T1000 (cell line): ENCODE measurements around the gene MYH11.
A peak's percentile ranks its signal among the peaks of the same experiment; 100 is the strongest.
"Not testable (repeated sequence)": the region's sequence is repeated elsewhere in the genome, so short reads cannot be mapped to it uniquely, and the experiment has no call there.

Experiments
- DNase-seq: peaks from one replicate; lab custom pipeline; 2025; ENCODE audit warnings: mixed read lengths; lab: John Stamatoyannopoulos, UW

The MYH11 gene

GRCh38 chr16:15839204-15839603 is 17.6 kb downstream of the MYH11 start:
- DNase-seq, result not testable (repeated sequence)

GRCh38 chr16:15837761-15838160 is 19.1 kb downstream of the MYH11 start:
- no peak for DNase-seq

- no peak for DNase-seq
Measured at GRCh38 chr16:15836965-15837611, 19.7 kb downstream of the MYH11 start.

- DNase-seq, result no peak
Measured at GRCh38 chr16:15836074-15836473, 20.8 kb downstream of the MYH11 start.

- no peak for DNase-seq
Measured at GRCh38 chr16:15835136-15835878, 21.5 kb downstream of the MYH11 start.

GRCh38 chr16:15834502-15834901 is 22.3 kb downstream of the MYH11 start:
- DNase-seq, result no peak

- DNase-seq, result no peak
Measured at GRCh38 chr16:15833541-15833940, 23.3 kb downstream of the MYH11 start.

GRCh38 chr16:15832241-15832640 is 24.6 kb downstream of the MYH11 start:
- no peak for DNase-seq

- no peak for DNase-seq
Measured at GRCh38 chr16:15830832-15831451, 25.9 kb downstream of the MYH11 start.

- no peak for DNase-seq
Measured at GRCh38 chr16:15829460-15829859, 27.4 kb downstream of the MYH11 start.

- DNase-seq, result no peak
Measured at GRCh38 chr16:15827709-15828343, 29.0 kb downstream of the MYH11 start.

- DNase-seq, result no peak
Measured at GRCh38 chr16:15827299-15827698, 29.5 kb downstream of the MYH11 start.

GRCh38 chr16:15825750-15826305 is 31.0 kb downstream of the MYH11 start:
- no peak for DNase-seq

GRCh38 chr16:15822957-15823356 is 33.9 kb downstream of the MYH11 start:
- no peak for DNase-seq

GRCh38 chr16:15820837-15821236 is 36.0 kb downstream of the MYH11 start:
- no peak for DNase-seq

- no peak for DNase-seq
Measured at GRCh38 chr16:15819046-15819445, 37.8 kb downstream of the MYH11 start.

GRCh38 chr16:15817446-15817845 is 39.4 kb downstream of the MYH11 start:
- no peak for DNase-seq

GRCh38 chr16:15816228-15816627 is 40.6 kb downstream of the MYH11 start:
- DNase-seq, result no peak

GRCh38 chr16:15812401-15812750 is 44.5 kb downstream of the MYH11 start:
- DNase-seq, result not testable (repeated sequence)

GRCh38 chr16:15811481-15812400 is 45.1 kb downstream of the MYH11 start:
- DNase-seq, result peak; percentile 20

GRCh38 chr16:15810949-15811348 is 45.9 kb downstream of the MYH11 start:
- DNase-seq, result no peak
